Heart left ventricle (tissue), 13 donors: ENCODE results near the gene SLC35F1.

Source experiments
- CTCF ChIP-seq, 12 donors: fragments of 200-600 bp; sonication (generic) in 4 of 12; IDR thresholded peaks; one replicate each; pipeline versions ENCODE4 v1.5.0 to v1.8.0; 2018 to 2022; ENCODE audit warnings: antibody characterized with exemption in 12 of 12, mild to moderate bottlenecking in 5 of 12
- POLR2A ChIP-seq, 2 donors: fragments of 450-650 bp; IDR thresholded peaks; one replicate each; pipeline ENCODE4 v1.6.1; 2017; ENCODE audit warnings: antibody characterized with exemption in 2 of 2, mild to moderate bottlenecking in 2 of 2, moderate library complexity in 2 of 2
- donor health status: ischemic (EF 13 %, LVEDD 7.1; RV severe dilation, severe dysfunction).
- donor health status: DM: no; HTN: yes; CAD: no.
- donor health status: DM: no; HTN: no; CAD: no.
- donor health status: ischemic (EF 25% LVEDD 6.9; RV normal size, moderate dysfunction).
- donor health status: ischemic (EF 25% LVEDD 5.7; RV mildly dilated, moderate dysfunction).
- donor health status: ischemic (EF 35%, LVEDD 5.7; RV mildly dilated, moderate dysfunction).
- donor health status: nonischemic (EF 11% LVEDD 7.7; RV severe dilation, severe dysfunction).
- donor health status: DM: yes; HTN: yes; CAD: no.
- donor health status: PGD.
- donor health status: ischemic (EF 29% LVEDD 5.4; RV normal size, mild dysfunction).
- donor health status: nonischemic (EF 23%, LVEDD 6.1; RV moderate dilation, normal function).

DNA sequence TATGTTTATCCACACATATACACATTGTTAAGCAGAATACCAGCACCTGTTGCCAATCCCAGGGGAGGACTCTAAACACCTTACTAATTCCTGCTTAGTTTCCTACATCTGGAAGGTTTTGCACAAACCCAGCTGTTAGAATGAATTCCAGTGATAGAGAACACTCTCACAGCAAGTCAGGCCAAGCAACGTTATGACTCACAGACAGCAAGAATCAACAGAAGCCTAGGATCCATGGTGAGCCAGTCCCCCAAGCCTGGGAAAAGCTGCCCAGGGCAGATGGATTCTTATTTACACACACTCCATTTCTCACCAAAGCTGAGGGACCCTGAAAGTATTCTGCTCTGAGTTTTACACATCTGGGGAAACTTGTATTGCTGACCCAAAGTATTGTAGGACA is 291.7 kb downstream of the SLC35F1 start:
- TF ChIP-seq CTCF (IDR thresholded peaks at IDR 0.05), result no peak
- TF ChIP-seq POLR2A (IDR thresholded peaks at IDR 0.05), result no peak
